ENCODE measurements around the gene CEP164.
"Not testable (repeated sequence)": the region's sequence is repeated elsewhere in the genome, so short reads cannot be mapped to it uniquely, and the experiment has no call there.

The CEP164 gene

GRCh38 chr11:117305145-117305544, 22.5 kb upstream of the CEP164 start:
- no peak for DNase-seq (ENCODE audit: low spot score)

DNA sequence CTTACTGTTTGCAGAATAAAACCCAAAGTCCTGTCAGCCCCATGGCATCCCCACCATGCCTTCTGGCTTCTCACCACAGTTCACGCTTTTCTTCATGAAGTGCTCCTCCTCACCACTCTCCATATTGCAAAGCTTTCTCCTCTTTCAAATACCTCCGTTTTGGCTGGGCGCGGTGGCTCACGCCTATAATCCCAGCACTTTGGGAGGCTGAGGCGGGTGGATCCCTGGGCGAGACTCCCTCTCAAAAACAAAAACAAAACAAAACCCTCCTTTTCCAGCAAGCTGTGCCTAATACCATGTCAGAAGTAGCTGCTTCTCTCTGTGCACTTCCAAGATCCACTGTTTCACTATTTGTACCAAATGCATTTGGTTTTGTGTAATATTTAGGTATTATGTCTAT, 18.3 kb upstream of the CEP164 start:
- no peak for DNase-seq (ENCODE audit: low spot score)

DNA sequence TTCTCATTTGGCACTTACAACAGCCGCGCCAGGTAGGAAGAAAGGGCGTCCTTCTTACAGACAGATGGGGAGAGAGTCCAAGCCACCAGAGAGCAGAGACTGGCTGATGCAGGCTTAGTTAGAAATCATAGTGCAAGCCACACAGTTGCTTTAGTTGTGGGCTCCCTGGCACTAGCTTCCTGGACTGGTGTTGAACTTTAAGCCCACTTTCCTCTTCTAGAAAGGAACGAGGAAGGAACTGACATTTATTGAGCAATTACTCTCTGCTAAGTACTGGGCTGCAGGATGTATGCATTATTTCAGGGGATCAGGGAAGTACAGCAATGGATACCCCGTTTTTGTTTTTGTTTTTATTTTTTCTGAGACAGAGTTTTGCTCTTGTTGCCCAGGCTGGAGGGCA, 14.6 kb upstream of the CEP164 start:
- DNase-seq (ENCODE audit: low spot score): no peak

GRCh38 chr11:117313828-117314768, 13.6 kb upstream of the CEP164 start:
- DNase-seq (ENCODE audit: low spot score): no peak

- no peak for DNase-seq (ENCODE audit: low spot score)
Measured at GRCh38 chr11:117314840-117315239, 12.8 kb upstream of the CEP164 start.

- no peak for DNase-seq (ENCODE audit: low spot score)
Measured at GRCh38 chr11:117315285-117316196, 12.1 kb upstream of the CEP164 start.

DNA sequence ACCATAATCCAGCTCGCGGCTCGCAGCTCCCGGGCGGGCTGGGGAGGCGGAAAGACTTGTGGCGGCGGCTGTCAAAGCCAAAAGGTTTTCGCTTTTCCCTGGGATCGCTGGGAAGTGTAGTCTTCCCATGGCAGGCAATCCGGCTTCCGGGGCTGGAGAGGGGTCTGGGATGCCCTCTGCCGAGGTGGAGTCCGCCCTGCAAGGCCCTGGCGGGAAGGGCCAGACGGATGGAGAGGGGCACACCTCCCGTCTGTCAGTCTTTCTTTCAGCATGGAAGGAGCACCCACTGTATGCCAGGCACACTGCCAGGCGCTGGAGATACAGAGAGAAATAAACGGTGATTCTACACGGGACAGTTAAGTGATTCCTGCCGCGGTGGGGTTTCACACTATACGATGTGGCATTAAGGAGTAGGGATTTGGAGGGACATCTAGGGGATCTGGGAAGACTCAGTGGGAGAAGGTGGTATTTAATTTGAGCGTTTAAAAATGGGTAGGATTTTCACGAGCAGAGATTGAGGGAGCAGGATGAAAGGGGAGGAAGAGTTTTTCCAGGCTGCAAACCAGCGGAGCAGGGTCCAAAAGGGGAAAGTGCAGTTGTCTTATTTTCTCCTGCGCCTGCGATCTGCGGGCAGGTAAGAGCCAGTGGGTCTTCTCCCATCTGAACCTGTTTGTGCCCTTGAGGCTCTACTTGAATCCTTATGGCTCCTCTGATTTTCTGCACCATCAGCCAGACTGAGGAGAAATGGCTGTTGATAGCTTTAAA, 11.3 kb upstream of the CEP164 start, which contains the start of gene BACE1:
Gene BACE1 (minus strand): TSS at position 60 of the 765 bp plus-strand sequence. CDS start 461 bp downstream, outside the sequence.
- DNase-seq (ENCODE audit: low spot score): peak; percentile 66

DNA sequence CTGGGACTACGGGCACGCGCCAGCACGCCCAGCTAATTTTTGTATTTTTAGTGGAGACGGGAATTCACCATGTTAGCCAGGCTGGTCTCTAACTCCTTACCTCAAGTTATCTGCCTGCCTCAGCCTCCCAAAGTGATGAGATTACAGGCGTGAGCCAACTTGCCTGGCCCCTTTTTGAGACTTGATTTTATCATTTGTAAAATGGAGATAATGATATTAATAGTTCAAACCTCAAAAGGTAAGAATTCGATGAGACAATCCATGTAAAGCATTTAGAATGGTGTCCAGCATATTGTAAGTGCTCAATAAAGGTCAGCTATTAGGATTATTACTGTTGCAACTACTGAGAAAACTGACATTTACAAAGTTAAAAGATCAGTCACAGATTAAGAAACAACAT, 8.9 kb upstream of the CEP164 start:
- no peak for DNase-seq (ENCODE audit: low spot score)

GRCh38 chr11:117319214-117319840, 8.3 kb upstream of the CEP164 start:
- peak; percentile 19 for DNase-seq (ENCODE audit: low spot score)

- DNase-seq (ENCODE audit: low spot score): not testable (repeated sequence)
Measured at GRCh38 chr11:117327255-117327566, 443 bp upstream of the CEP164 start.

DNA sequence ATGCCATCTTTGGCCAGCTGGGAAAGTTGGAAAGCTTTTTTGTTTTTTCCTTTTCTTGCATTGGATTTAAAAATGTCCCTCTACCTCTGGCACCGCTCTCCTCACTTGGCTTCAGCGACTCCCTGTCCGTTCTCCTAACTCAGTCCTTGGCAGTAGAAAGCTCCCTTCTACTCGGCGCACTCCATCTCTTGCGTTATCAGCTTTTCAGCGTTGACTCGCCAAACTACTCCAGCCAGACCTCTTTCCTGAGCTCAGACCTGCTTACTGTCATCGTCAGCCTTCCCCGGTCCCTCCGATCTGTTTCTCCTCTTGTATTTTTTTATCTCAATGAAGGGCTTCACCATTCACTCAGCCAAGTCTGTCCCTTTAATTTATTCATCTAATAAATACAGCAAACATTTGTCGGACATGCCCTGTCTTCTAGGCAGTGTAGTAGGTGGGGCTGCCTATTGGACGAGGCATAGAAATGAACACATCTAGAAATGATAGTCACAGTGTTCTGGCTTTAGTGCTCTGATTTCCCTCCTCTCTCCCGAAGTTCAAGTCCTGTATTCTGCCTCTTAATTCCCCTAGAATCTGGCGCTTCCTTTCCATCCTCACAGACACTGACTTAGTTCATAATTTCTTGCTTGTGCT, 839 bp downstream of the CEP164 start:
- DNase-seq (ENCODE audit: low spot score): peak; percentile 13

DNA sequence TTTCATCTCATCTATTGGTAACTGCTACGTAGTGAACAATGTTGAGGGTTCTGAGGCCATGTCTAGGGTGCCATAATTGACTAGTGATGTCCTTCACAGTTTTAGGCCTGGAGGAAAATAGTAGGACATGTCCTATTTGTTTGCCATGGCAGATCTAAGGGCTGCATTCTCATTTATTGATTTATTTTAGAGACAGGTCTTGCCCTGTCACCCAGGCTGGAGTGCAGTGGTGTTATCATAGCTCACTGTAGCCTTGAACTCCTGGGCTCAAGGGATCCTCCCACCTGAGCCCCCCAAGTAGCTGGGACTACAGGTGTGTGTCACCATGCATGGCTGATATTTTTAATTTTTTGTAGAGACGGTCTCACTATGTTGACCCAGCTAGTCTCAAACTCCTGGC, 5.2 kb downstream of the CEP164 start:
- no peak for DNase-seq (ENCODE audit: low spot score)

- DNase-seq (ENCODE audit: low spot score): no peak
Measured at GRCh38 chr11:117333917-117334316, 6.3 kb downstream of the CEP164 start.

DNA sequence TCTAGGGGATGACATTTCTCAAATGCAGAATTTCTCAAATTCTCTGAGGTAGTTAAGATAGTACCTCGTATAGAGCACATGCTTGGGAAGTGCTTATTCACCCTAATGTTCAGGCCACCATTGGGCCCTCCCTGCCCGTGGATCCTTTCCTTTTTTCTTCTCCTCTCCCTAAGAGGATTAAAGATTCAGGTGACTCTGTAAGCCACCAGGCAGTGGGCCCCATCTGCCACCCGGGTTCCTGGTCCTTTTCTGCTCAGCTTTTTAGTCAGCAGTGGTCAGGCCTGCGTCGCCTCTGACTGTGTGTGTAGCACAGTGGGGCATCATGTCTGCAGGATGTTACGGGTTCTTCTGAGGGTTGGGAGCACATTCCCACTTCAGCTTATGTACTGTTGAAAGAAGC, 7.2 kb downstream of the CEP164 start:
- no peak for DNase-seq (ENCODE audit: low spot score)

DNA sequence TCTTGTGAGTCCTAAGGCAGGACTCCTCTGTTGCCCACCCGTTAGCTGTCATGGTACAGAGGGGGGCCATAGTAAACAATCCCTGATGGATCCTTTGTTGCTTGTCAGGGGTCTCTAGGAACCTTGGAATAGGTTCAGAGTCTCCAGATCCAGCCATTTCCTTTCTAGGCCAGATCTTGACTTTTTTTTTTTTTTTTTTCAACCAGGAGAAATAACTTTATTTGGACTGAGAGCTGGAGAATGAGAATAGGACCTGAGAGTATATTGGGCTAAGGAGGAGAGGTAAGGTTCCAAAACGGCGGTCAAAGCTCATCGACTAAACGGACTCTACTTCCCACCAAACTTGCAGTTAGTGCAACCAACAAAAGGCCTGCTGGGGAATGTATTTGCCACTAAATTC, 7.7 kb downstream of the CEP164 start:
- no peak for DNase-seq (ENCODE audit: low spot score)

DNA sequence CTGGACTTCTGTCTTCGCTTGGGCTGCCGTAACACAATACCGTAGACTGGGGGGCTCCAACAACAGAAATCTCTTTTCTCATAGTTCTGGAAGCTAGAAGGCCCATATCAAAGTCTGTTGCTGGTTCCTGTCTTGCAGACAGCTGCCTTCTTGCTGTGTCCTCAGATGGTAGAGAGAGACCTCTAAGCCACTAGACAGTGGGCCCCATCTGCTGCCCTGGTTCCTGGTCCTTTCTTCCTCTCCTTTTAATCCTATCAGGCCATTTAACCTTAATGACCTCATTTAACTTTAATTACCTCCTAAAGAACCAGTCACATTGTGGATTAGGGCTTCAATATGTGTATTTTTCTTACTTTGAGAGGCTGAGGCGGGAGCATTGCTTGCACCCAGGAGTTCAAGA, 9.4 kb downstream of the CEP164 start:
- DNase-seq (ENCODE audit: low spot score): no peak

- DNase-seq (ENCODE audit: low spot score): no peak
Measured at GRCh38 chr11:117345039-117345438, 17.4 kb downstream of the CEP164 start.

DNA sequence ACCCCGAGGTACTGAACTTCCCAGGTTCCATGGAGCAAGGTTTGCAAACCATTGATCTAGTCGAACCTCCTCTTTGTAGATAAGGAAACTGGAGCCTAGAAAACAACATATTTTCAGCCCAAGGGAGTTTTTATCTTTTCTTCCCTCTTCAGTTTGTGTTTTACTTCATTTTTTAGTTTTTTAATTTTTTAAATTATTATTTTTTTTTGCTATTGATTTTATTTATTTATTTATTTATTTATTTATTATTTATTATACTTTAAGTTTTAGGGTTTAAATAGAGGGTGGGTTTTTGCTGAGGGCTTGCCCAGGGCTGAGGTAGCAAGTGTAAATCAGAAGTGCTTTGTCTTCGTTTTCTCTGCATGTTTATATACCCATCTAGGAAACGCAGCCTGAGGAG, 26.9 kb downstream of the CEP164 start:
- DNase-seq (ENCODE audit: low spot score): no peak

- DNase-seq (ENCODE audit: low spot score): no peak
Measured at GRCh38 chr11:117356126-117356890, 28.7 kb downstream of the CEP164 start.

- no peak for DNase-seq (ENCODE audit: low spot score)
Measured at GRCh38 chr11:117361432-117361831, 33.8 kb downstream of the CEP164 start.

Data from COLO829 (cell line).